Neutrophil (primary cell): ENCODE measurements around the gene DCHS1.

Experiments used
- H3K27ac ChIP-seq: fragments of 200-600 bp; sonication (generic); 2 replicates; pipeline ENCODE4 v1.5.1; 2016; ENCODE audit warnings: mild to moderate bottlenecking, moderate library complexity
- H3K27me3 ChIP-seq: fragments of 200-600 bp; sonication (generic); 2 replicates; pipeline ENCODE4 v1.6.0; 2016; ENCODE audit warnings: mild to moderate bottlenecking
- H3K36me3 ChIP-seq: fragments of 200-600 bp; sonication (generic); 2 replicates; pipeline ENCODE4 v1.5.1; 2017
- H3K4me1 ChIP-seq, 2 experiments: fragments of 200-600 bp in 1 of 2; sonication (generic) in 1 of 2; 1 replicate in 1 of 2; 2 replicates in 1 of 2; pipeline versions ENCODE4 v1.5.1 to v1.6.1; 2013 to 2016; ENCODE audit warnings: low read depth in 1 of 2, low read length in 1 of 2, mild to moderate bottlenecking in 1 of 2, moderate library complexity in 1 of 2; ENCODE audit not compliant: control insufficient read depth in 1 of 2, insufficient read depth in 1 of 2
- H3K4me3 ChIP-seq, 2 experiments: fragments of 200-600 bp in 1 of 2; sonication (generic) in 1 of 2; 1 replicate in 1 of 2; 2 replicates in 1 of 2; pipeline ENCODE4 v1.5.1; 2013 to 2016; ENCODE audit warnings: low read depth in 1 of 2, low read length in 1 of 2, mild to moderate bottlenecking in 1 of 2, moderate library complexity in 1 of 2
- H3K9me3 ChIP-seq: fragments of 200-600 bp; sonication (generic); 2 replicates; pipeline ENCODE4 v1.5.1; 2016
- CTCF ChIP-seq: fragments of 200-600 bp; sonication (generic); IDR thresholded peaks from 2 replicates; pipeline ENCODE4 v1.5.1; 2016; ENCODE audit warnings: antibody characterized with exemption

Gene DCHS1

DNA sequence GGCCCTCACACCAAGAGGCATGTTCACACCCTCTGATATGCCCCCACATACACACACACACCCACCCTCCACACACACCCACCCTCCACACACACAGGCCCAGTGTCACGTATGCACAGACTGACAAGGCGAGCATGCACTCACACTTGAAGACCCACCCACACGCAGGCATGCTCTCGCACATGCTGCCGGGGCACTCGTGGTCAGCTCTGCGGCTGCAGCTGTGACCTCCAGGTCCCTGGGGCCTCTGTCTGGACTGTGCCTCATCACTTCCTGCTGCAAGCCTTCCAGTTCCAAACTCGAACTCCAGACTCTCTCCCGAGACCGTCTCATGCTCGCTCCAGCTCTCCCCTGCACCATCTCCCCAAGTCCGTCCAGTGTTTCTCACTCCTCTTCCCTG is 9.5 kb downstream of the DCHS1 start:
- Histone ChIP-seq H3K9me3 (no peaks in the 10 kb centered on the region), H3K36me3 (no peaks in the 10 kb centered on the region), H3K27me3 (peaks cover 9% of the 10 kb centered on the region), H3K4me1 (peaks cover 11 to 13% of the 10 kb centered on the region in 2 experiments), H3K4me3 (no peak overlapping the region), H3K27ac (no peak overlapping the region)
- no peak for TF ChIP-seq CTCF

DNA sequence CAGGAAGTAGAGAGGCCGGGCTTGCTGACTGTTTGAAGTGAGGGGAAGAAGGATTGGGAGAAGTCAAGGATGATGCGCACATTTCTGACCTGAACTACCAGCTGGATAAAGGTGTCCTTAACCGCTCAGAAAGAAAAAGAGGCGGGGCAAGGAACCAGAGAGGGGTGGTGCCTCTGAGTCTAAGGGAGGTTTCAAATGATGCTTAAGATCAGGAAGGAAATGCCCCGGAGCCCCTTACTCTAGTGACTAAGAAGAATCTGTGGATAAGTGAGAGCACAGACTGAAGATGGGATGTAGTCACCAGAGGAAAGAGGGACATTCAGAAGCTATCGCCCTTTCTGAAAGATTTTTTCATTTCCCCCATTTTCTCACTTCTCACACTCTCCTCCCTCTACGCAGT is 12.7 kb downstream of the DCHS1 start:
- no peaks in the 10 kb centered on the region for H3K36me3 ChIP-seq
- no peak for TF ChIP-seq CTCF

GRCh38 chr11:6640985-6641701 is 14.5 kb downstream of the DCHS1 start:
- Histone ChIP-seq H3K27ac (no peak overlapping the region), H3K27me3 (no peaks in the 10 kb centered on the region), H3K4me3 (no peak overlapping the region), H3K36me3 (no peaks in the 10 kb centered on the region), H3K4me1 (peaks cover 2% of the 10 kb centered on the region in 2 experiments), H3K9me3 (no peaks in the 10 kb centered on the region)
- no peak for TF ChIP-seq CTCF

More for the DNA sequence above, 12.7 kb downstream of the DCHS1 start:
- Histone ChIP-seq H3K27me3 (no peaks in the 10 kb centered on the region), H3K27ac (no peak overlapping the region), H3K4me1 (peaks cover 11 to 13% of the 10 kb centered on the region in 2 experiments), H3K4me3 (no peak overlapping the region), H3K9me3 (no peaks in the 10 kb centered on the region)

DNA sequence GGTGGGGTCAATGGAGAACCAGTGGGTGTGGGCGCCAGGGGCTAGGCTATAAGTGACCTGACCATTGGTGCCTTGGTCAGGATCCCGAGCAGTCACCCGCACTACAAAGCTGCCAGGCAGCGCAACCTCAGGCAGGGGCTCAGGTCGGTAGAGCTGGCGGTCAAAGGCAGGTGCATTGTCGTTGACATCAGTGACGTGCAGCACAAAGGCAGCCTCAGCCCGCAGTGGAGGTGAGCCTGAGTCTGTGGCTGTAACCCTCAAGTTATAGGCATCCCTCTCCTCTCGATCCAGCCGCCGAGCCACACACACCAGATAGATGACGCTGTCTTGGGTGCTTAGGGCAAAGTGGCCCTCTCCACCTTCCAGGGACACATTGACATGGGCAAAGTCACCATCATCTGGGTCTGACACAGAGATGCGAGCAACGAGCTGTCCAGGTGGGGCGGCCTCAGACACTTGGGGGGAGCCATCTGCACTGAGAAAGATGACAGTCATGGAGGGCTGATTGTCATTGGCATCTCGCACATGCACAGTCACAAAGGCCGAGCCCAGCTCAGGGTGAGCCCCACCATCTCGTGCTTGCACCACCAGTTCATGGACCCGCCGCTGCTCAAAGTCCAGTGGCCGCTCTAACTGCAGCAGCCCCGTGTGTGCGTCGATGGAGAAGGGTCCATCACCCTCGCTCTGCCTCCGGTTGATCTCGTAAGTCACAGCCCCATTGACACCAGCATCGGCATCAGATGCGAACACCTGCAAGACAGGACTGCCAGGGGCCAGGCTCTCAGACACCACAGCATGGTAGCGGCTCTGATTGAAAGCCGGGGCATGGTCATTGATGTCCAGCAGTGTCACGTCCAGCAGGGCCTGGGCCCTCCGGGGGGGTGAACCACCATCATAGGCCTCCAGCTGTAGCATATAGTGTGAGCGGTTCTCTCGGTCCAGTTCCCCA is 15.3 kb downstream of the DCHS1 start:
- Histone ChIP-seq H3K36me3 (no peaks in the 10 kb centered on the region), H3K27me3 (no peaks in the 10 kb centered on the region), H3K4me3 (no peak overlapping the region), H3K27ac (no peak overlapping the region), H3K4me1 (peaks cover 10 to 11% of the 10 kb centered on the region in 2 experiments), H3K9me3 (no peaks in the 10 kb centered on the region)
- no peak for TF ChIP-seq CTCF

DNA sequence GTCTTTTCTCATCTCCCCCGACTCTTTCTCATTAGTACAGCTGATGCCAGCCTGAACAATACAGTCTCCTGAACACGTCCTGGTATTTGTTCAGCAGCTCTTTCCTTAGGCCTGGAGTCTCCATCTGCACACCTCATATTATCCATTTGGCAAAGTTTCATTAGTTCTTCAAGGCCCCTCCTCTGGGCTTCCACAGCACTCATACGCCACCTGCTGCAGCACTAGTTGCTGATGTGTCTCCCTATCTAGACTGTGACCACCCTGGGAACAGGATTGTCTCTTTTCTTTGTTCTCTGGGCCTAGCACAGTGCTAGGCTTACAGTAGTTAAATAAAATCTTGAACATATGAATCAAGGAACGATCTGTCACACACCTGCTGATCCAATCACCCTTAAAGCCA is 17.2 kb downstream of the DCHS1 start:
- Histone ChIP-seq H3K27ac (no peak overlapping the region), H3K4me3 (no peak overlapping the region)

More for the DNA sequence above, 17.2 kb downstream of the DCHS1 start:
- TF ChIP-seq CTCF = no peak
- no peaks in the 10 kb centered on the region for H3K27me3 ChIP-seq
- H3K4me1 ChIP-seq = peaks cover 17% of the 10 kb centered on the region in 2 experiments
- H3K36me3 ChIP-seq = no peaks in the 10 kb centered on the region
- H3K9me3 ChIP-seq = no peaks in the 10 kb centered on the region
